Erythroblast (primary cell): Measurements from ENCODE around the gene UBN1.

Source experiments
- GATA1 ChIP-seq: IDR thresholded peaks from 2 replicates; pipeline ENCODE4 v1.6.1; 2011; ENCODE audit warnings: low read depth, mild to moderate bottlenecking, control low read depth, low read length, moderate library complexity
- POLR2A ChIP-seq: IDR thresholded peaks from 2 replicates; pipeline ENCODE4 v1.6.1; 2011; ENCODE audit warnings: mild to moderate bottlenecking, low read length

DNA sequence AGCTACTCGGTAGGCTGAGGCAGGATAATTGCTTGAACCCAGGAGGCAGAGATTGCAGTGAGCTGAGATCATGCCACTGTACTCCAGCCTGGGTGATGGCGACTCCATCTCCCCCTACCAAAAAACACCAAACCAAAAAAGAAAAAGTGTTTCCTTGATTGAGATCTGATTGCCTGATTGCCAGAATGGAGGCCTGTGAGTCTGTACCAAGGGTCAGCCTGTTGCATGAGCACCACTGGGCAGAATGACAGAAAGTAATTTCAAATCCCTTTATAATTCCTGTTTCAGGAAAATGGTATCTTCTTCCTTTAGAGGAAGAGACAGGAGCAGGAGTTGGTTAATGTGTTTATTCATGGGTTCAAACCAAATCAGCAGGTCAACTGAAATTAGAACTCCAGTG is 8.5 kb downstream of the UBN1 start:
- no peak for TF ChIP-seq POLR2A
- TF ChIP-seq GATA1: no peak
